Neural cell (in vitro differentiated cells): ENCODE measurements around the gene EDARADD. TPM values are rescaled to one million over a fixed set of nuclear protein-coding genes. Genes with fewer than 3 reads are reported as not detected.

Experiments
- H2AFZ ChIP-seq: fragments of 200-600, 300-800 bp; sonication (generic), shearing (Covaris generic); 2 replicates; pipeline ENCODE4 v1.6.0; 2014; ENCODE audit warnings: low read depth, mild to moderate bottlenecking, antibody characterized with exemption, low read length, moderate library complexity
- H3F3A ChIP-seq: fragments of 200-600 bp; shearing (Covaris generic); 2 replicates; pipeline ENCODE4 v1.6.1; 2016; ENCODE audit warnings: mild to moderate bottlenecking, moderate library complexity, mixed read lengths, antibody characterized with exemption, low read length; ENCODE audit not compliant: insufficient read depth, poor library complexity, severe bottlenecking
- H3K27ac ChIP-seq: fragments of 200-600, 300-800 bp; sonication (generic), shearing (Covaris generic); 2 replicates; pipeline ENCODE4 v1.5.1; 2014; ENCODE audit warnings: mild to moderate bottlenecking, low read length, moderate library complexity
- H3K27me3 ChIP-seq: fragments of 300-800, 200-600 bp; sonication (generic), shearing (Covaris generic); 2 replicates; pipeline ENCODE4 v1.6.0; 2014; ENCODE audit warnings: mild to moderate bottlenecking, low read depth, low read length, moderate library complexity; ENCODE audit not compliant: insufficient read depth
- H3K36me3 ChIP-seq: fragments of 300-800, 200-600 bp; sonication (generic), shearing (Covaris generic); 2 replicates; pipeline ENCODE4 v1.5.1; 2014; ENCODE audit warnings: mild to moderate bottlenecking, antibody characterized with exemption, low read length, moderate library complexity; ENCODE audit not compliant: insufficient read depth
- H3K4me2 ChIP-seq: fragments of 300-800, 200-600 bp; sonication (generic), shearing (Covaris generic); 2 replicates; pipeline ENCODE4 v1.6.0; 2014; ENCODE audit warnings: mild to moderate bottlenecking, low read length
- H3K4me3 ChIP-seq: fragments of 300-800, 200-600 bp; sonication (generic), shearing (Covaris generic); 2 replicates; pipeline ENCODE4 v1.5.1; 2014; ENCODE audit warnings: mild to moderate bottlenecking, low read length, moderate library complexity
- H3K79me2 ChIP-seq: fragments of 200-600 bp; shearing (Covaris generic); replicated peaks from 2 replicates; pipeline ENCODE4 v1.6.0; 2014; ENCODE audit warnings: mild to moderate bottlenecking, low read length, moderate library complexity; ENCODE audit not compliant: insufficient read depth
- H3K9ac ChIP-seq: fragments of 300-800, 200-600 bp; sonication (generic), shearing (Covaris generic); 2 replicates; pipeline ENCODE4 v1.6.1; 2016; ENCODE audit warnings: mild to moderate bottlenecking, low read length, mixed read lengths
- H3K9me2 ChIP-seq: fragments of 200-600 bp; shearing (Covaris generic); 2 replicates; pipeline ENCODE4 v1.6.1; 2016; ENCODE audit warnings: mild to moderate bottlenecking, low read length, mixed read lengths; ENCODE audit not compliant: insufficient read depth
- H3K9me3 ChIP-seq: fragments of 200-600, 300-800 bp; sonication (generic), shearing (Covaris generic); 2 replicates; pipeline ENCODE4 v1.6.1; 2016; ENCODE audit warnings: mild to moderate bottlenecking, mixed run types, low read length, moderate library complexity, mixed read lengths
- H4K20me1 ChIP-seq: fragments of 200-600 bp; shearing (Covaris generic); 2 replicates; pipeline ENCODE4 v1.6.1; 2016; ENCODE audit warnings: mild to moderate bottlenecking, mixed run types; ENCODE audit not compliant: insufficient read depth
- EP300 ChIP-seq: fragments of 450-650 bp; conservative IDR thresholded peaks from 2 replicates; pipeline ENCODE4 v1.6.1; 2014; ENCODE audit warnings: antibody characterized with exemption, mild to moderate bottlenecking, moderate library complexity; ENCODE audit not compliant: poor library complexity, severe bottlenecking
- EZH2 ChIP-seq: fragments of 200-600, 300-800 bp; shearing (Covaris generic), sonication (generic); IDR thresholded peaks from 2 replicates; pipeline ENCODE4 v1.6.1; 2014; ENCODE audit warnings: antibody characterized with exemption, low read length, borderline replicate concordance, mild to moderate bottlenecking; ENCODE audit not compliant: insufficient read depth, poor library complexity, severe bottlenecking
- MXI1 ChIP-seq: fragments of 450-650 bp; conservative IDR thresholded peaks from 2 replicates; pipeline ENCODE4 v1.6.1; 2014; ENCODE audit warnings: antibody characterized with exemption, mild to moderate bottlenecking; ENCODE audit not compliant: poor library complexity, severe bottlenecking
- POLR2AphosphoS5 ChIP-seq: IDR thresholded peaks from 2 replicates; pipeline ENCODE4 v1.6.1; 2012
- RAD21 ChIP-seq: fragments of 450-650 bp; conservative IDR thresholded peaks from 2 replicates; pipeline ENCODE4 v1.6.1; 2014; ENCODE audit warnings: antibody characterized with exemption, mild to moderate bottlenecking, moderate library complexity
- SMC3 ChIP-seq: fragments of 450-650 bp; conservative IDR thresholded peaks from 2 replicates; pipeline ENCODE4 v1.6.1; 2014; ENCODE audit warnings: antibody characterized with exemption, mild to moderate bottlenecking, moderate library complexity; ENCODE audit not compliant: poor library complexity
- TAF1 ChIP-seq: IDR thresholded peaks from 2 replicates; pipeline ENCODE4 v1.6.1; 2012; ENCODE audit warnings: low read depth
- polyA plus RNA-seq: library from polyadenylated mRNA; depleted of rRNA; stranded (reverse); fragments of >200 nt; gene quantifications from 2 replicates; pipeline ENCODE4 v1.2.3, GENCODE V29; 2014
- TF ChIP-seq, protein P1 (sequence below): IDR thresholded peaks from 2 replicates; pipeline ENCODE4 v1.6.1; 2012; ENCODE audit warnings: borderline replicate concordance
- TF ChIP-seq, protein P2 (sequence below): fragments of 450-650 bp; IDR thresholded peaks from 2 replicates; pipeline ENCODE4 v1.5.1; 2014; ENCODE audit warnings: antibody characterized with exemption, mild to moderate bottlenecking, moderate library complexity; ENCODE audit not compliant: poor library complexity, severe bottlenecking

EDARADD gene
- polyA plus RNA-seq, 1 donor from 2014 or later, result 0.17 TPM

DNA sequence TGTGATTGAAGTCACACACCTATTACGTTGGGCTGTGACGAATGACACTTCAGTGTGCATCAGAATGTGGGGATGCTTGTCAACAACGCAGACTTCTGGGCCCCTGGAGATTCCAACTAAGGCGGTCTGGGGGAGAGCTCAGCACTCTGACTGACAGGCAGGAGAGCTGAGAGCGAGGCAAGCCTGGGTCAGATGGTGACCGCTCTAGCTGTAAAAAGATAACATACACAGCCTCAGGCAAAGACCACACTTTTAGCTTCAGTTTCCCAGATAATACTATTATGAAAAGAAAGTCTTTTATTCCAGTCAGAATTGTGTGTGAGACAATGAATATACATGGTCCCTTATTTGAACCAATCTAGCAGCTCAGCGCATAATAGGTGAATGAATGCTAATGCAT is 25.4 kb downstream of the EDARADD start:
- H3K27me3 ChIP-seq, result no peaks in the 10 kb centered on the region
- H3K9me2 ChIP-seq, result no peaks in the 10 kb centered on the region
- no peak overlapping the region for H3K9ac ChIP-seq
- H3K9me3 ChIP-seq, result no peaks in the 10 kb centered on the region
- no peak overlapping the region for H3K4me3 ChIP-seq
- no peaks in the 10 kb centered on the region for H3F3A ChIP-seq
- H3K27ac ChIP-seq, result no peak overlapping the region
- H3K36me3 ChIP-seq, result no peaks in the 10 kb centered on the region
- H3K4me2 ChIP-seq, result no peak overlapping the region
- no peaks in the 10 kb centered on the region for H3K79me2 ChIP-seq
- no peaks in the 10 kb centered on the region for H4K20me1 ChIP-seq
- no peak overlapping the region for H2AFZ ChIP-seq
- TF ChIP-seq RAD21 (no peak), EP300 (no peak), MXI1 (no peak), POLR2AphosphoS5 (no peak), SMC3 (no peak)
- TF ChIP-seq, protein P1, sequence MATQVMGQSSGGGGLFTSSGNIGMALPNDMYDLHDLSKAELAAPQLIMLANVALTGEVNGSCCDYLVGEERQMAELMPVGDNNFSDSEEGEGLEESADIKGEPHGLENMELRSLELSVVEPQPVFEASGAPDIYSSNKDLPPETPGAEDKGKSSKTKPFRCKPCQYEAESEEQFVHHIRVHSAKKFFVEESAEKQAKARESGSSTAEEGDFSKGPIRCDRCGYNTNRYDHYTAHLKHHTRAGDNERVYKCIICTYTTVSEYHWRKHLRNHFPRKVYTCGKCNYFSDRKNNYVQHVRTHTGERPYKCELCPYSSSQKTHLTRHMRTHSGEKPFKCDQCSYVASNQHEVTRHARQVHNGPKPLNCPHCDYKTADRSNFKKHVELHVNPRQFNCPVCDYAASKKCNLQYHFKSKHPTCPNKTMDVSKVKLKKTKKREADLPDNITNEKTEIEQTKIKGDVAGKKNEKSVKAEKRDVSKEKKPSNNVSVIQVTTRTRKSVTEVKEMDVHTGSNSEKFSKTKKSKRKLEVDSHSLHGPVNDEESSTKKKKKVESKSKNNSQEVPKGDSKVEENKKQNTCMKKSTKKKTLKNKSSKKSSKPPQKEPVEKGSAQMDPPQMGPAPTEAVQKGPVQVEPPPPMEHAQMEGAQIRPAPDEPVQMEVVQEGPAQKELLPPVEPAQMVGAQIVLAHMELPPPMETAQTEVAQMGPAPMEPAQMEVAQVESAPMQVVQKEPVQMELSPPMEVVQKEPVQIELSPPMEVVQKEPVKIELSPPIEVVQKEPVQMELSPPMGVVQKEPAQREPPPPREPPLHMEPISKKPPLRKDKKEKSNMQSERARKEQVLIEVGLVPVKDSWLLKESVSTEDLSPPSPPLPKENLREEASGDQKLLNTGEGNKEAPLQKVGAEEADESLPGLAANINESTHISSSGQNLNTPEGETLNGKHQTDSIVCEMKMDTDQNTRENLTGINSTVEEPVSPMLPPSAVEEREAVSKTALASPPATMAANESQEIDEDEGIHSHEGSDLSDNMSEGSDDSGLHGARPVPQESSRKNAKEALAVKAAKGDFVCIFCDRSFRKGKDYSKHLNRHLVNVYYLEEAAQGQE, result no peak
- TF ChIP-seq, protein P2, sequence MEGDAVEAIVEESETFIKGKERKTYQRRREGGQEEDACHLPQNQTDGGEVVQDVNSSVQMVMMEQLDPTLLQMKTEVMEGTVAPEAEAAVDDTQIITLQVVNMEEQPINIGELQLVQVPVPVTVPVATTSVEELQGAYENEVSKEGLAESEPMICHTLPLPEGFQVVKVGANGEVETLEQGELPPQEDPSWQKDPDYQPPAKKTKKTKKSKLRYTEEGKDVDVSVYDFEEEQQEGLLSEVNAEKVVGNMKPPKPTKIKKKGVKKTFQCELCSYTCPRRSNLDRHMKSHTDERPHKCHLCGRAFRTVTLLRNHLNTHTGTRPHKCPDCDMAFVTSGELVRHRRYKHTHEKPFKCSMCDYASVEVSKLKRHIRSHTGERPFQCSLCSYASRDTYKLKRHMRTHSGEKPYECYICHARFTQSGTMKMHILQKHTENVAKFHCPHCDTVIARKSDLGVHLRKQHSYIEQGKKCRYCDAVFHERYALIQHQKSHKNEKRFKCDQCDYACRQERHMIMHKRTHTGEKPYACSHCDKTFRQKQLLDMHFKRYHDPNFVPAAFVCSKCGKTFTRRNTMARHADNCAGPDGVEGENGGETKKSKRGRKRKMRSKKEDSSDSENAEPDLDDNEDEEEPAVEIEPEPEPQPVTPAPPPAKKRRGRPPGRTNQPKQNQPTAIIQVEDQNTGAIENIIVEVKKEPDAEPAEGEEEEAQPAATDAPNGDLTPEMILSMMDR, result no peak

DNA sequence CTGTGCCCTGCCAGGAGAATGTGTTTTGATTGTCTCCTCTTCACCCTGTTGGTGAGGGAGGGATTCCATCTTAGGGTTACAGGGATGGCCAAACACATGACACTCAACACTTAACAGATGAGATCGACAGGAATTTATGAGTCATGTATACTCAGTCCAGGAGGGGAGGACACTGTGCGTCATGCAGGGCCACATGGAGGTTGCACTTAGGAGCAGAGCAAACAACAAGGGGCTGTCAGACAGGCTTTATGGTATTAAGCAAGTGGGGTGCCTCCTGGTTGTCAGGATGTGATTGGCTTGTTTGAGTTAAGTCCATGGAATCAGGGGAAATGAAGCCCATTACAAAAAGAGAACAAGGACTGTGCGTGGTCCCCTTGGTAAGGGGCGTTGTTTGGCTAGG is 26.9 kb downstream of the EDARADD start:
- Histone ChIP-seq H3K27ac (no peak overlapping the region), H3F3A (no peaks in the 10 kb centered on the region), H3K4me3 (no peak overlapping the region), H4K20me1 (no peaks in the 10 kb centered on the region), H3K9ac (no peak overlapping the region), H3K79me2 (no peaks in the 10 kb centered on the region), H2AFZ (no peak overlapping the region), H3K27me3 (no peaks in the 10 kb centered on the region), H3K9me2 (no peaks in the 10 kb centered on the region), H3K36me3 (no peaks in the 10 kb centered on the region), H3K4me2 (no peak overlapping the region), H3K9me3 (no peaks in the 10 kb centered on the region)
- TF ChIP-seq EZH2 (no peak), SMC3 (no peak), EP300 (no peak), POLR2AphosphoS5 (no peak), MXI1 (no peak), TAF1 (no peak), RAD21 (no peak)
- TF ChIP-seq, protein P2, result no peak
- TF ChIP-seq, protein P1, result no peak
